Stimulated activated CD4-positive, alpha-beta T cell treated with anti-CD3 and anti-CD28 coated beads, TNF-alpha, amount 100 ng/mL, for 24 hours (primary cell): ENCODE measurements around the gene SERPINB2.
"Not testable (repeated sequence)": the region's sequence is repeated elsewhere in the genome, so short reads cannot be mapped to it uniquely, and the experiment has no call there.

Experiments used
- DNase-seq, 3 experiments: peaks; one replicate each; pipeline ENCODE4 v3.0.0-alpha.2; 2020; ENCODE audit warnings: low read depth in 3 of 3

The SERPINB2 gene

DNA sequence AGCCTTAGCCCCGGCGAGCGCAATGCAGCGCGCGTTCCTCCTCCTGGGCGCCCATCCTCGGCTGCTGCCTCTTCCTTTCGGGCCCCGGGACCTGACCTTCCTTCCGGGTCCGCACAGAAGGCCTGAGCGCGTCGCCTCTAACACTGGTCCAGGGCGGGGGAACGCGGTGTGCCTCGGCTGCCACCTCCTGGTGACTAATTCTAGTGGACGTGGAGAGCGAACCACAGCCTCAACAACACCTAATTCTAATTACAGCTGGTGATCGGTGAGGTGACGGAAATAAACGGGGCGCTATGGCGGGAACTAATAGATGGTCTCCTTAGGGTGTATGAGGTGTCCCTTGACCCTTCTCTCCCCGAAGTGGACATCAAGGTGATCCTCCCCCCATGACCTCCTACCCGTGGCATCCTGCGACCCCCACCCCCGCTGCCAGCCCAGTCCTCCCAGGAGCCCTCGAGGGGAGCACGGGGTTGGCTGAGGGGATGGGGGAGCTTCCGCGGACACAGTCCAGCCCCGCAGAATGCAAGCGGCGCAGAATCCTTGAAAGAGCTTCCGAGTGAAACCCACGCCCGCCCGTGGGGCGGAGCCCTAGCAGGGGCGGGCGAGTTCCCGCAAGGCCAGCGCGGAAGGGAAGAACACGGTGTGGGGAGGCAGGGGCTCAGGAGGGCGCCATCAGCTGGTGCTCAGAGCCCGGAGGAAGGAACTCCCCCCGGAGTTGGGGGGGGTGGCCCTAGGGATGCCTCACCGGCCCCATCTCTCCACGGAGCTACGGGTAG, 48.8 kb downstream of the SERPINB2 start:
- DNase-seq, result peak in 2 of 3 experiments; percentile 22 to 66

GRCh38 chr18:63936932-63937393, 49.5 kb downstream of the SERPINB2 start:
- no peak for DNase-seq

DNA sequence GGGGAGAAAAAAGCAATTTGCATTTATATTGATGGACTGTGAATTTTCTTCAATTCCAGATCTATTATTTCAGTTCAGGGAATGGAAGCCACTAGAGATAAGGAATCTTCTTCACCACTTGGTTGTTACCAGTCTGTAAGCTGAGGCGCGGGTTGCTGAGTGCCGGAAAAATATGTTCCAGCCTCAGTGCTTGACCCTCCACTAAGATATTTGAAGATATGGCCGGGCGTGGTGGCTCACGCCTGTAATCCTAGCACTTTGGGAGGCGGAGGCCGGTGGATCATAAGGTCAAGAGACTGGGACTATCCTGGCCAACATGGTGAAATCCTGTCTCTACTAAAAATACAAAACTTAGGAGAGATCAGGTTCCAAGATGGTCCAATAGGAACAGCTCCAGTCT, 52.5 kb downstream of the SERPINB2 start:
- no peak for DNase-seq

DNA sequence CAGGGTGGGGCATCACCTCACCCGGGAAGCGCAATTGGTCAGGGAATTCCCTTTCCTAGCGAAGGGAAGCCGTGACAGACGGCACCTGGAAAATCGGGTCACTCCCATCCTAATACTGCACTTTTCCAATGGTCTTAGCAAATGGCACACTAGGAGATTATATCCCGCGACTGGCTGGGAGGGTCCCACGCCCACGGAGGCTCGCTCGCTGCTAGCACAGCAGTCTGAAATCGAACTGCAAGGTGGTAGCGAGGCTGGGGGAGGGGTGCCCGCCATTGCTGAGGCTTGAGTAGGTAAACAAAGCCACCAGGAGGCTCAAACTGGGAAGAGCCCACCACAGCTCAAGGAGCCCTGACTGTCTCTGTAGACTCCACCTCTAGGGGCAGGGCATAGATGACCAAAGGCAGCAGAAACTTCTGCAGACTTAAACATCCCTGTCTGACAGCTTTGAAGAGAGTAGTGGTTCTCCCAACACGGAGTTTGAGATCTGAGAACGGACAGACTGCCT, 53.1 kb downstream of the SERPINB2 start:
- not testable (repeated sequence) for DNase-seq

DNA sequence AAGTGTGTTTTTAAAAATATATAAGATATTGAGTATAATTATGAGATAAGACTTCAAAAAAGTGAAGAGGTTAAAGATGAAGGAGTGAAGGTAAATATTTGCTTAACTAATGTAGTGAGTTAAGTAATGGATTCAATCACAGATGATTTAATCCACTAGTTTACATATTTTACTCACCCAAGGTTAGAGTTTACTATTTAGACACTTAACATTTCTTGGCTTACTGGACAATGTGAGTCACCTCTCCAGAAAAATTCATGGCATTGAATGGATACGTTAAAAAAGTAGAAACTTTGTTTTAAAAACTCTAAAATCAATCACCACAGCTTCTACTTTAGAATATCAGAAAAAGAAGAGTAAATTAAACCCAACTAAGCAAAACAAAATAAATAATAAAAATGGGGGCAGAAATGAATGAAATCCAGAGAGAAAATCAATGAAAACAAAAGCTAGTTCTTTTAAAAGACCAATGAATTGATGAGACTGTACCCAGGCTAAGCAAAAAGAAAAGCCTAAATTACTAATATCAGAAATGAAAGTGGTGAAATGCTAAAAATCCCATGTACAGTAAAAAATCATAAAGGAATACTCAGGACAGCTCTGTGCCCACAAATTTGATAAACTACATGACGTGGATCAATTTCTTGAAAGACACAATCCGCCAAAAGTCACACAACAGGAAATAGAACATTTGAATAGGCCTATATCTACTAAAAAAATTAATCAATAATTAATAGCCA, 59.7 kb downstream of the SERPINB2 start:
- DNase-seq, result no peak

DNA sequence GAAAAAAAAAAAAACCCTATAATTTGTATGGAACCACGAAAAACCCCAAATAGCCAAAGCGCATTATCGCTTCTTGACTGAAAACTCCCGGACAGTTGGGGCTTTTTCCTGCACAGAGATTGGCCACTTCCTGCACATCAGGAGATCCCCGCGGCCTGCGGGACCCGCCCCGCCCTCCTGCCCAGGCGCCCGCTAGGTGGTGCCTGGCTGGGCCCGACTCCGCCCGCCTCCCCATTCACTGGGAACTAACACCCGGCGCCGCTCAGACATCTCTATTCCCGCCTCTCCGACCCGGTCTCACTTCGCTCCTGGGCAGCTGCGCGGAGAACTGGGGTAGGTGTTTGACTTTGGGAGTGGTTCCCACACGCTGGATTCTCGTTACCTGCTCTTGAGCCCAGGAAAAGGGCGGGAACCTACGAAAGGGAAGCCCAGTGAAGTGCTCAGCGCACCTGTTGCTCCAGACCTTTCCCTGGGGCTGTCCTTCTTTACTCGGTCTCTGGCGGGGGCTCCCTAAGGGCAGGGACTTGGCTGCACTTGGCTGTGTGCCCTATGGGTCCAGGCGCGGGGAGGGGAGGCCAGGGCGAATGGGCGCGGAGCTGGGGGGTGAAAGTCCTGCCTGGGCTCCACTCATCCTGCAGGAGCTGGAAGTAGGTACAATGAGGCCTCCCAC, 61.7 kb downstream of the SERPINB2 start, which contains the start of gene HMSD:
Gene HMSD, plus strand, starts transcription at position 234 of the 670 bp plus-strand sequence. CDS start 4,155 bp downstream, outside the sequence.
- DNase-seq, result peak; percentile 24 to 66 (median 31)

GRCh38 chr18:63951302-63951705, 63.8 kb downstream of the SERPINB2 start:
- DNase-seq, result peak in 1 of 3 experiments; percentile 13
